ENCODE measurements around the gene SPSB3.

SPSB3 gene

DNA sequence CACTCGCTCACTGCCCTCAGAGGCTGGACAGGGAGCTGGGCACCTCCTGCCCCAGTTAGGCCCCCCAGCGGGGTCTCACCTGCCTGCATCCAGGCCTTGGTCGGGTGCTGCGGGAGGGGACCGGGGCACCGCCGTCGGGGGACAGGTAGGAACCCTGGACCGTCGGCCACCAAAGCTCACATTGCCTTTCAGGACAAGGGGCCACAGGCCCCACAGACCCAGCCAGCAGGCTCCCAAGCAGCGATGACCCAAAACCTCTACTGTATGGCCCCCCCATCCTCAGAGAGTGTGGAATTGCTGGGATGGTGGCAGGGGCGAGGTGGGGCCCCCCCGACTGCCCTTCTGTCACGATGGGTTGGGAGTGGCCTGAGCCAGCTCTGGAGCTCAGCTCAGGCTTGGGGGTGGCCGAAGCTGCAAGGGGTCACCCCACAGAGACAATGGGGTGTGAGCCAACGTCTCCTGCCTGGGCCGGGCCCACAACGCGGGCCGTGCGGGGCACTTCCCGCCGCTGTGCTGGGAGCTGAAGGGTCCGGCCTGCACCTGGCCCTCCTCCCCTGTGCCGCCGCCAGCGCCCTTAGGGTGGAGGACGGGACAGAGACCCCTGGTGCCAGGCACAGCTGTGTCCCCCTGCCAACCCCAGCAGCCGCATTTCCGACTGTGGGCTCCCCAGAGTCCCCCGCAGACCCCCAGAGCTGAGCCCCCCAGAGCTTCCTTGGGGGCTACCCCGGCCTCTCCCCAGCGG lies 10.6 kb upstream of the SPSB3 start:
- no peak for DNase-seq (ENCODE audit: low read depth)
- TF ChIP-seq, protein P1, sequence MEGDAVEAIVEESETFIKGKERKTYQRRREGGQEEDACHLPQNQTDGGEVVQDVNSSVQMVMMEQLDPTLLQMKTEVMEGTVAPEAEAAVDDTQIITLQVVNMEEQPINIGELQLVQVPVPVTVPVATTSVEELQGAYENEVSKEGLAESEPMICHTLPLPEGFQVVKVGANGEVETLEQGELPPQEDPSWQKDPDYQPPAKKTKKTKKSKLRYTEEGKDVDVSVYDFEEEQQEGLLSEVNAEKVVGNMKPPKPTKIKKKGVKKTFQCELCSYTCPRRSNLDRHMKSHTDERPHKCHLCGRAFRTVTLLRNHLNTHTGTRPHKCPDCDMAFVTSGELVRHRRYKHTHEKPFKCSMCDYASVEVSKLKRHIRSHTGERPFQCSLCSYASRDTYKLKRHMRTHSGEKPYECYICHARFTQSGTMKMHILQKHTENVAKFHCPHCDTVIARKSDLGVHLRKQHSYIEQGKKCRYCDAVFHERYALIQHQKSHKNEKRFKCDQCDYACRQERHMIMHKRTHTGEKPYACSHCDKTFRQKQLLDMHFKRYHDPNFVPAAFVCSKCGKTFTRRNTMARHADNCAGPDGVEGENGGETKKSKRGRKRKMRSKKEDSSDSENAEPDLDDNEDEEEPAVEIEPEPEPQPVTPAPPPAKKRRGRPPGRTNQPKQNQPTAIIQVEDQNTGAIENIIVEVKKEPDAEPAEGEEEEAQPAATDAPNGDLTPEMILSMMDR (IDR thresholded peaks at IDR 0.05; ENCODE audit: insufficient read depth, low read depth, low read length, missing control alignments): no peak
- H3K4me3 ChIP-seq (ENCODE audit: low read depth, low read length): no peak overlapping the region

DNA sequence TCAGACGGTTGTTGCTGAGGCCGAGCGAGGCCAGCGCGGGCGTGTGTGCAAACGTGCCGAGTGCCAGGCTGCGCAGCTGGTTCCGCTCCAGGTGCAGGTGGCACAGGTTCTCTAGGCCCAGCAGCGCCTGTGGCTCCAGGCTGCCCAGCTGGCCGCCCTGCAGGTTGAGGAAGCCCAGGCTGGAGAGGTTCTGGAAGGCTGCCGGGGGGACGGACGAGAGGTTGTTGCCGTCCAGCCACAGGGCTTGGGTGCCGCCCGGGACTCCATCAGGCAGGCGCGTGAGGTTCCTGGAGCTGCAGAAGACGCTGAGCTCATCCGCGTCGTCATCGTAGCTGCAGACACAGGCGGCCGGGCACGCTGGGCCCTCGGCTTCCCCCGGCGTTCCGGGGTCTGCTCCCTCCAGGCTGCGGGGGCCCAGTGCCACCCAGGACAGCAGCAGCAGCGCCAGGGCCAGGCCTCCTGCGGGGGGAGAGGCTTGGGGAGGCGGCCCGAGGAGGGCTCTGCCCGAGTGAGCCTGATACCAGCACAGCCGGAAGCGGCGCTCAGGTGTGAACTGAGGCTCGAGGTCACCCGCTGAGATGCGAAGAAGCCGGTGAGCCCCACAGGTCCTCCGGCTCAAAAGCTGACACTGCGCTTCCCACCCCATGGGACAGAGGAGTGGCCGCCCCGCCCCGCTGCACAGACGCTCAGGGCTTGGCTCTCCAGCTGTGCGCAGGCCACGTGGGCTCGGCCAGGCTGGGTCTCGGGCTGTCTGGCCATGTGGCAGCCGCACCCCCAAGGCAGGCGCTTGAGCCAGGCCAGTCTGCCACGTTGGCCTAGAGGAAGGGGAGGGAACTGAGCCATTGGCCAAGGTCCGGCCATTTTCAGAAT lies 9.8 kb upstream of the SPSB3 start:
- TF ChIP-seq, protein P1 (IDR thresholded peaks at IDR 0.05; ENCODE audit: insufficient read depth, low read depth, low read length, missing control alignments): no peak
- H3K4me3 ChIP-seq (ENCODE audit: low read depth, low read length): no peak overlapping the region
- no peak for DNase-seq (ENCODE audit: low read depth)

GRCh38 chr16:1791256-1791942 lies 9.0 kb upstream of the SPSB3 start:
- no peak for DNase-seq (ENCODE audit: low read depth)
- TF ChIP-seq, protein P1 (IDR thresholded peaks at IDR 0.05; ENCODE audit: insufficient read depth, low read depth, low read length, missing control alignments): no peak

DNA sequence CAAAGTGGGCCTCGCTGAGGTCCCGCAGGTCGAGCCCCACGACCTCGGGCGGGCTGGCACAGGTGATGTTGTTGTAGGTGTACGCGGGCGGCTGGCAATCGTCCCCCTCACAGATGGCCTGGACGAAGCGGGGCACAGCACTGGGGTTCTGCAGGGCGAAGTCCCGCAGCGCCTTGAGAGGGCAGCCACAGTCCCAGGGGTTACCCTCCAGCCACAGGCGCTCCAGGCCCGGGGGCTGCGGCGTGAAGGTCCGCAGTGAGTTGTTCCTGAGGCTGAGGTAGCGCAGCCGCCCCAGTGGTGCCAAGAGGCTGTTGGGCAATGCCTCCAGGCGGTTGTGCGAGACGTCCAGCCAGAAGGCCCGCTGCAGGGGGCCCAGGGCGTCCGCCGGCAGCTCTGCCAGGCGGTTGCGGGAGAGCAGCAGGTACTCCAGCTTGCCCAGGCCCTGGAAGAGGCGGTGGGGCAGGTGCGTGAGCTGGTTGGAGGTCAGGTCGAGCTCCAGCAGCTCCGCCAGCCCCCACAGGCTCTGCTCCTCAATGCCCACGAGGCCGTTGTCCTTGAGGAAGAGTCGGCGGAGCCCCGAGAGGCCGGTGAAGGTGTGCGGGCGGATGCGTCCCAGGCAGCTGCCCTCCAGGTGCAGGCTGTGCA lies 8.4 kb upstream of the SPSB3 start:
- no peak overlapping the region for H3K4me3 ChIP-seq (ENCODE audit: low read depth, low read length)
- no peak for DNase-seq (ENCODE audit: low read depth)
- TF ChIP-seq, protein P1 (IDR thresholded peaks at IDR 0.05; ENCODE audit: insufficient read depth, low read depth, low read length, missing control alignments): no peak

More at GRCh38 chr16:1791256-1791942, 9.0 kb upstream of the SPSB3 start:
- H3K4me3 ChIP-seq (ENCODE audit: low read depth, low read length): no peak overlapping the region

- no peak for DNase-seq (ENCODE audit: low read depth)
- H3K4me3 ChIP-seq (ENCODE audit: low read depth, low read length): no peak overlapping the region
- TF ChIP-seq, protein P1 (IDR thresholded peaks at IDR 0.05; ENCODE audit: insufficient read depth, low read depth, low read length, missing control alignments): no peak
Measured at GRCh38 chr16:1790261-1790610, 7.9 kb upstream of the SPSB3 start.

GRCh38 chr16:1789643-1790045 lies 7.3 kb upstream of the SPSB3 start:
- no peak overlapping the region for H3K4me3 ChIP-seq (ENCODE audit: low read depth, low read length)
- no peak for DNase-seq (ENCODE audit: low read depth)
- TF ChIP-seq, protein P1 (IDR thresholded peaks at IDR 0.05; ENCODE audit: insufficient read depth, low read depth, low read length, missing control alignments): no peak

Measured in GM12865 (cell line).